ENCODE results near the gene CALB2.

DNA sequence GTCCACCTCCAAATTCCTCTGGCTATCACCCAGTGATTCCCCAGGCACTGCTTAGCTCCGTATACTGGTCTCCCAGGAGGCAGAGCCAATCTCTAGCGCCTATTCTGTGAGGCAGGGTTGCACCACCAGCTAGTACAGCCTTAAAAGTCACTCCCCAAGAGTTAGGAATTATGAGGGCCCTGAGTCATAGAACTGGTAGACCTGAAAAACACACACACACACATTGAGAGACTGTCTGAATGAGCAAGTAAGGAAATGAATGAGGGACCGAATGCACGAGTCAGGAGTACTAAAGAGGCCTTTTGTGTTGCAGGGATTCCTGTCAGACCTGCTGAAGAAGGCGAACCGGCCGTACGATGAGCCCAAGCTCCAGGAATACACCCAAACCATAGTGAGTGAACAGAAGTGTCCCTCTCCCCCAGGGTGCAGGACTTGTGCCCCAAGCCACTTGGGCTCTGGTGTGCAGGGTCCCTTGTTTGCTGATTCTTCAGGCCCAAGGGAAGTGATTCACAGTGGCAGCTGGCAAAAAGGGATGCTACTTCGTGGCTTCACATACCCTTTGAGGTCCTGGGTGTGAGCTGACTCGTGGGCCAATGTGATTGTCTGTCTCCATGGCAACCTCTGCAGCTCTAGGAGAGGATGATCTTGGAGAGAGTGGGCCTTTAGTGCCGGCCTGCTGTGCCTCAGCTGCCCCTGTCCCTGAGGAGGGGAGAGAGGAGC, 24.7 kb downstream of the CALB2 start:
- TF ChIP-seq, protein P1, sequence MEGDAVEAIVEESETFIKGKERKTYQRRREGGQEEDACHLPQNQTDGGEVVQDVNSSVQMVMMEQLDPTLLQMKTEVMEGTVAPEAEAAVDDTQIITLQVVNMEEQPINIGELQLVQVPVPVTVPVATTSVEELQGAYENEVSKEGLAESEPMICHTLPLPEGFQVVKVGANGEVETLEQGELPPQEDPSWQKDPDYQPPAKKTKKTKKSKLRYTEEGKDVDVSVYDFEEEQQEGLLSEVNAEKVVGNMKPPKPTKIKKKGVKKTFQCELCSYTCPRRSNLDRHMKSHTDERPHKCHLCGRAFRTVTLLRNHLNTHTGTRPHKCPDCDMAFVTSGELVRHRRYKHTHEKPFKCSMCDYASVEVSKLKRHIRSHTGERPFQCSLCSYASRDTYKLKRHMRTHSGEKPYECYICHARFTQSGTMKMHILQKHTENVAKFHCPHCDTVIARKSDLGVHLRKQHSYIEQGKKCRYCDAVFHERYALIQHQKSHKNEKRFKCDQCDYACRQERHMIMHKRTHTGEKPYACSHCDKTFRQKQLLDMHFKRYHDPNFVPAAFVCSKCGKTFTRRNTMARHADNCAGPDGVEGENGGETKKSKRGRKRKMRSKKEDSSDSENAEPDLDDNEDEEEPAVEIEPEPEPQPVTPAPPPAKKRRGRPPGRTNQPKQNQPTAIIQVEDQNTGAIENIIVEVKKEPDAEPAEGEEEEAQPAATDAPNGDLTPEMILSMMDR (optimal IDR thresholded peaks at IDR 0.05 in 1 of 3, IDR thresholded peaks at IDR 0.05 in 1 of 3, conservative IDR thresholded peaks at IDR 0.05 in 1 of 3; ENCODE audit: extremely low read depth in 1 of 3, insufficient read depth in 2 of 3, low read length in 3 of 3): no peak
- TF ChIP-seq EZH2 (IDR thresholded peaks at IDR 0.05; ENCODE audit: low read length): no peak
